GM19193 (cell line): Measurements from ENCODE around the gene PHF1.

Experiments
- POLR2A ChIP-seq: IDR thresholded peaks from 4 replicates; pipeline ENCODE4 v1.6.1; 2011; ENCODE audit not compliant: insufficient read depth, insufficient read length; ENCODE audit errors: extremely low read depth

The PHF1 gene

DNA sequence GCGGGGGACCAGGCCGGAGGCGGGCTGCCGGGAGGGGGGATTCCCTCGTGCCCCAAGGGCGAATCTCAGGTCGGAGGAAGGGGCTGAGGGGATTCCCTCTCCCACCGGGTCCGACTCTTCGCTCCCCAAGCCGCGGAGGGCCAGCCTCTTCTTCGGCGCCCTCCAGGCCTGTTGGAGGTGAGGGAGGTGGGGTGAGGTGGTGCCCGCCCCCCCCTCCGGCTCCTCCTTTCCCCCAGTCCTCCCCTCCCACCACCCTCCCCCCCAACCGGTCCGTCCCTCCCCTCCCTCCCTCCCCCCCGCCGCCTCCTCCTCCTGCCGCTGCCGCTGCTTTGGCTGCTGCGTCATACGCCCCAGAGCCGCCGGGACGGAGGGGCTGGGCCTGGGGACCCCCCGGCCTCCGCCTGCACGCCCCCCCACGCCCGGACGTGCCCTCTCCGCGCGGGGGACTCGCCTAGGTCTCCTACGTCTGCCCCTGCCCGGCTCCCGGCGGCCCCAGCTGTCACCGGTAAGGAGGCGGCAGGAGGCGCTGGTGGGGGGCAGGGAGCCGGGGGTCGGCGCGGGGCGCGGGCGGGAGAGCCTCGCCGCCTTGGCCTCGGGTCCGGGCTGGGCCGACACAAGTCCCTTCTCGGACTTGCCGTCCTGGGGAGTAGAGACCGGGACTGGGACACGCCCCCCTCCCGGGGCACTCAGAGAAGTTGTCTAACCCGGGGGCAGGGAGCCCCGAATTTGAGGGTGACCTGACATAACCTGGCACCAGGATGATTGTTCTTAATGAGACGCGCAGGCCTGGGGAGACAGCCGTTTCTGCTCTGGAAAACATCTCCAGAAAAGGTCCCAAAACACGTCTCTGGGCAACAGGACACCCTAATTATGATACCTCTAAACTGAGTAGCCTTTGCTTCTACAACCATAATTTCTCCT lies at the start of gene PHF1:
Gene PHF1 (plus strand): TSS at position 304 of the 921 bp plus-strand sequence. CDS start 1,250 bp downstream, outside the sequence.
- peak; percentile 43 for TF ChIP-seq POLR2A

DNA sequence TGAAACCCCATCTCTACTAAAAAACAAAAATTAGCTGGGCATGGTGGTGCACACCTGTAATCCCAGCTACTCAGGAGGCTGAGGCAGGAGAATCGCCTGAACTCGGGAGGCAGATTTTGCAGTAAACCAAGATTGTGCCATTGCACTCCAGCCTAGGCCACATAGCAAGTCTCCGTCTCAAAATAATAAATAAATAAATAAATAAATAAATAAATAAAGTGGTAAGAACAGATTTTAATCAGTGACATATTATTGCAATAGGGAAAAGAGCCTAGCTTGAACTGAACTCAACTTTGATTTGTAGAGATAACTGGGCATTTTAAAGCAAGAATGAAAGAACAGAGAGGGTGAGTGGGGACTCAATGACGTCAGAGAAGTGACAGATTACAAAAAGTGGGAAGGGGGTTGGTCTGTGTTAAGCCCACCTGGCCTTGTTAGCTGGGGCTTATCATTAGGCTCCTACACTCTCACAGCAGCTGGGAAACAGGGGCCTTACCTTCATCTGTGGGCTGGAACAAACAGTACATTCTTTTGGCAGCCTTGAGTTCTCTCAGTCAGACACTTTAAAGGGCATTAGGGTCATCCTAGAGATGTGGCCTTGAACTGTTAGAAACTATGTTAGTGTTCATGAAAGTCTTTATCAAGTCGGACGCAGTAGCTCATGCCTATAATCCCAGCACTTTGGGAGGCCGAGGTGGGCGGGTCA lies 43.7 kb upstream of the PHF1 start:
- TF ChIP-seq POLR2A, result no peak

DNA sequence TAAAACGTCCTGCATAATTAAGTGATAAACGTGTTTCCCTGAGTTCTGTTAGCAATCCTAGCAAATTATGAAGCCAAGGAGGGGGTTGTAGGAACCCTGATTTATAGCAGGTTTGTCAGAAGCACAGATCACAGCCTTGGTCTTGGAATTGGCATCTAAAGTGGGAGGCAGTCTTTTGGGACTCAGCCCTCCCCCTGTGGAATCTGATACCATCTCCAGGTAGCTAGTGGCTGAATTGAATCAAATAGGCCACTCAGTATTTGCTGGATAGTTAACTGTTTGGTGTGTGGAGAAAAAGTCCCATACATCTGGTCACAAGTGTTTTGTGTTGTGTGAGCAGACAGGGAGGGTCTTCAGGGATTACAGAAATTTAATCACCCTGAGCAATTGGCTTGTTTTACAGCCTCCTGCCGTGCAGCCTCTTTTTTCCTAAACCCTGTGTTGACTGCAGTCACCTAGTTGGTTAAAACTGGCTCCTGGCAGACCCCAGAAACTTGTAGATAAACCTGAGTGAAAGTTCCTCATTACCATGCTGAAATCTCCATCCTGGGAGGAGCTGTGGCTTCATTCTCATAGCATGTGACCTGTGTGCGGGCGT lies 38.2 kb upstream of the PHF1 start:
- TF ChIP-seq POLR2A, result no peak

DNA sequence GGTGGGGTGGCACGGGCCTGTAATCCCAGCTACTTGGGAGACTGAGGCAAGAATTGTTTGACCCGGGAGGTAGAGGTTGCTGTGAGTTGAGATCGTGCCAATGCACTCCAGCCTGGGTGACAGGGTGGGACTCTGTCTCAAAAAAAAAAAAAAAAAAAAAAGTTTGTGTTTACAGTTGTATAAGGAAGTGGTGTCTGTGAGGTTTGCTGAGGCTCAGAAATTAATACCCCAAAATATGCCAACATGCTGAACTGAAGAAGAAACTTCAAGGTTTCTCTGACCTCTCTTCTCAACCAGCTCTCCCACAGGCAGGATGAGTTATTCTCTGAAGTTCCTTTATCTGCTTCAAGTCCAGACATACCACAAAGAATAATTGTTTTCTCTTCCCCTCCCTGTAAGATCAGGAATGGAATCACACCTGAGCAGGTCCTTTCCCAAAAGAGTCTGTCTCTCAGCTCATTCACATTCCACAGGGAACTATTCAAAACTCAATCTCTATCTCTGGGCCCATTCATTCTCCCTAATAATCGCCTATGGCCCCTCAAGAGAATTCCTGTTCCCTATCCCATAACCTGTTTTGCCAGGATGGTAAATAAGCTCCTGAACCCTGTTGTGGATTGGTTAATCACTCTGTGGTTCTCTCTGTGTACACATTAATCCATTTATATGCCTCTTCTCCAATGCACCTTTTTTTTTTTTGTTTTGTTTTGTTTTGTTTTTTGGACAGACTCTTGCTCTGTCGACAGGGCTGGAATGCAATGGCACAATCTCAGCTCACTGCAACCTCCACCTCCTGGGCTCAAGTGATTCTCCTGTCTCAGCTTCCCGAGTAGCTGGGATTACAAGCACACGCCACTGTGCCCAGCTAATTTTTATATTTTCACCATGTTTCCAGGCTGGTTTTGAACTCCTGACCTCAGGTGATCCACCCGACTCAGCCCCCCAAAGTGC lies 36.6 kb upstream of the PHF1 start:
- TF ChIP-seq POLR2A, result no peak

DNA sequence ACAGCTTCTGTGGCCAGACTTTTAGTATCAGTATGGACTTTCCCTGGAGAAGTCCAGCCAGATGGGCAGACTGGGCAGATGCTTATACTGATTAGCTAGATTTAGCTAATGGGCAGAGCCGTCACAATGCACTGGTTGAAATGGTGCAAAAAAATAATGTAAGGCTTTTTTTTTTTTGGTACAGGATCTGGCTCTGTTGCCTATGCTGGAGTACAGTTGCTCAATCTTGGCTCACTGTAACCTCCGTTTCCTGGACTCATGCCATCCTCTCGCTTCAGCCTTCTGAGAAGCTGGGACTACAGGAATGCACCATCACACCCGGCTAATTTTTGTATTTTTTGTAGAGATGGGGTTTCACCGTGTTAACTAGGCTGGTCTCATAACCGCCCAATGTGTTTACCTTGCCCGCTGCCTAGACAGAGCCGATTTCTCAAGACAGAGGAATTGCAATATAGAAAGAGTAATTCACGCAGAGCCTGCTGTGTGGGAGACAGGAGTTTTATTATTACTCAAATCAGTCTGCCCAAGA lies 35.6 kb upstream of the PHF1 start:
- no peak for TF ChIP-seq POLR2A

DNA sequence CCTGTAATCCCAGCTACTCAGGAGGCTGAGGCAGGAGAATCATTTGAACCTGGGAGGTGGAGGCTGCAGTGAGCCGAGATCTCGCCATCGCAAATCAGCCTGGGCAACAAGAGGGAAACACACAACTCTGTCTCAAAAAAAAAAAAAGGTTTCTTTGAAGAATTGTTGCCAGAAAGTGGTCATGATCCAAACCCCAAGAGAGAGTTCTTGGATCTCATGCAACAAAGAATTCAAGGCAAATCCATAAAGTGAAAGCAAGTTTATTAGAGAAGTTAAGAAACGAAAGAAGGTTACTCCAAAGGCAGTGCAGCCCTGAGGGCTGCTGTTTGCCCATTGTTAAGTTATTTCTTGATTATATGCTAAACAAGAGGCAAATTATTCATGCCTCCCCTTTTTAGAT lies 33.6 kb upstream of the PHF1 start:
- TF ChIP-seq POLR2A, result no peak

DNA sequence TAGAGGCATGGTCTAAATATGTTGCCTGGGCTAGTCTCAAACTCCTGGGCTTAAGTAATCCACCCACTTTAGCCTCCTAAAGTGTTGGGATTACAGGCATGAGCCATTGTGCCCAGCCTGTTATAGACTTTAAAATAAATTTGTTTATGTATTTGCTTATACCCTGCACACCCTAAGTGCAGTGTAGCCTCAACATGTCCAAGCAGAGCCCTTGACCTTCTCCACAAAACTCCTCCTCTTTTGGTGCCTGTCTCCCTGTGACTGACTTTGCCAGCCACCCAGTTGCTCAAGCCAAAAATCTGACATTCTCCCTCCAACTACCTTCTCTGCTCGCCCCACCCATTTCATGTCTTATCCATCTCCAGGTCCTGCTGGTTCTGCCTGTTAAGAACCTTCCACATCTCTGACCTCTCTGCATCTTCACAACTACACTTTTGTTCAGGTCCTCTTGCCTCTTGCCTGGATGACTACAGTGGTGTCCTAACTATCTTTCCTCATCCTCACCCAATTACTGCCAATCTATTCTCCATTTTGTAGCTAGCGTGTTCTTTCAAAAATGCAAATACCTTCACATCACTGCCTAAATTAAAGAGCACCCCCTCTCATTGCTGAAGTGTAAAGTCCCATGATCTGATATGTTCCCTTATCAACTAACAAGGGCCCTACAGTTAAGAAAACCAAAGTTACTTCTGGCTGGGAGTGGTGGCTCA lies 30.4 kb upstream of the PHF1 start:
- no peak for TF ChIP-seq POLR2A

DNA sequence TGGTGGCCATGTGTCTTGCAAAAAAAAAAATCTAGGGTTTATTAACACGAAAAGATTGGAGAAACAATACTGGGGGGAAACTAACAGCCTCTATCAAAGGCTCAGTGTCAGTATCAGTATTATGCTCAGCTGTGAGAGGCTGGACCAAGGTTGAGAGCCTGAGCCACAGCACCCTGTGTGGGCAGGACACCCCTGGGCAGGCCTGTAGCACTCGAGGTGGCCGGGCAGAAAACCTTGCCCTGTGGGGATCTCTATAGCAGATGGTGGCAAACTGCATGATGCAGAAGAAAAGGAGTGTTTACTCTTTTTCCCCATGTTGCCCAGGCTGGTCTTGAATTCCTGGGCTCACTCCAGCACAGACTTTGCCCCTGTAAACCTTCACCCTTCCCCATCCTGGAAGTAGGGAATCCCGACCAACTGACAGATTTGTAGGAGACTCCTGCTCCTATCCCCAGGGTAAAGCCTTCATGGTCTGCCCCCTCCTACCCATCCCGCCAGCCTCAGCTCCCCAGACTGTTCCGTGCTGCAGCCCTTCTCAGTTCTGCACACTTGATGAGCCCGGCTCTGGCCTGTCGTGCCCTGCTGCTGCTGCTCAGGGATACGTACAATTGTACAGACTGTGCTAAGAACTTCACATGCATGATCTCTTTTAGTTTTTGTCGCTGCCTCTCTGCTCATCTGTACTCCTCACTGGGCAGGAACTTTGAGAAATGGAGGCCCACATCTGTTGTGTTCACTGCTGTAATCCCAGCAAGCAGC lies 27.2 kb upstream of the PHF1 start:
- no peak for TF ChIP-seq POLR2A

DNA sequence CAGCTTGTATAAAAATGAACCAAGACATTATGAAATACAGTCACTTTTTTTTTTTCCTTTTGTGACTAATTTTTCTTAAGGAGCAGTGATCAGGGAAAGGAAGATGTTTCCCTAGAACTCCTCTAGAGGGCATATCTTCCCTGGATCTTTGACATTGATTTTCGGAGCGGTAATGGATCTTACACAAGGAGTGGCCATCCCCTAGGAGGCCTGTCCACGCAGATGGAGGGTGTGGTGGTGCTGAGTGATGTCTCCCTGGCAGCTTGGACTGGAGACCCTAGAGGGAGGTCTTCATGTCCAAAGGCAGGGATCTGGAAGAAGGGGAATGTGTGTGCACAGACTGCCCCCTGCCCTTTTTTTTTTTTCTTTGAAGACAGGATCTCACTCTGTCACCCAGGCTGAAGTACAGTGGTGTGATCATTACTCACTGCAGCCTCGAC lies 26.2 kb upstream of the PHF1 start:
- TF ChIP-seq POLR2A, result no peak

DNA sequence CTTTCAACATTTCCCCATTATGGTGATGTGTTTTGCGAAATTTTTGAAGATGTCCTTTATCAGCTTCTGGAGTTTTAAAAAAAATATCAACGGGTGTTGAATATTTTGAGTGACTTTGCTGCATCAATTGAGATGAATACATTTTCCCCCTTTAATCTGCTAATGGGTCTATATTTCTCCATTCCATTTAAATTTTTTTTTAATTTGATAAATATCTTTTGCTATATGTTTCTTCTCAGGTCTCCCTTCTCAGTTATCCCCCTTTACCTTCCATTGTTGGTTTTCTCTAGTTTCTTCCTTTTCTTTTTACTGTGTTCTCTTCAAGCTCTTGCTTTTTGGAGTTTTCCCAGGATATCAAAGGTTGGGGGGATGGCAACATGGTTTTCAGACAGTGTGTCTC lies 20.6 kb upstream of the PHF1 start:
- no peak for TF ChIP-seq POLR2A

DNA sequence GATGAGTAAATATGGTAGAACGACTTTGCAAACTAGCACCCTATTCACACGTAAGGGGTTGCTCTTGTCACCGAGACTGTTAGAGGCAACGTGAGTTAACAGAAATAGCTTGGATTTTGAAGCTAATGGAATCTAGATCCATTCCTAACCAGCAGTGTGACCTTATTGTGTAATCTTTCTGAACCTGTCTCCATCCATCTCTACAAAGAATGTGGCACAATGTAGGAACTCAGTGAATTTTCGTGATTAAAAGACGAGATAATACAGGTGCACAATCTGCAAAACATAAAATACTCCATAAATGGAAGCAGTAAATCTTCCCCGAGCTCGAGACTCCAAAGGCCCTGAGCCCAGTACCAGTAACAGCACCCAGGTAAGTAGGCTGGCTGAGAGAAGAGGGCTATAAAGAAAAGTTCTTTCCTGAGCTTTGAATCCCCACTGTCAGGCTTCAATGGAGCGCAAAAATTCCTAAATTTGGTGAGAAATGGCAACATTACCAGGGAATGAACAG lies 20.0 kb upstream of the PHF1 start:
- TF ChIP-seq POLR2A, result no peak

DNA sequence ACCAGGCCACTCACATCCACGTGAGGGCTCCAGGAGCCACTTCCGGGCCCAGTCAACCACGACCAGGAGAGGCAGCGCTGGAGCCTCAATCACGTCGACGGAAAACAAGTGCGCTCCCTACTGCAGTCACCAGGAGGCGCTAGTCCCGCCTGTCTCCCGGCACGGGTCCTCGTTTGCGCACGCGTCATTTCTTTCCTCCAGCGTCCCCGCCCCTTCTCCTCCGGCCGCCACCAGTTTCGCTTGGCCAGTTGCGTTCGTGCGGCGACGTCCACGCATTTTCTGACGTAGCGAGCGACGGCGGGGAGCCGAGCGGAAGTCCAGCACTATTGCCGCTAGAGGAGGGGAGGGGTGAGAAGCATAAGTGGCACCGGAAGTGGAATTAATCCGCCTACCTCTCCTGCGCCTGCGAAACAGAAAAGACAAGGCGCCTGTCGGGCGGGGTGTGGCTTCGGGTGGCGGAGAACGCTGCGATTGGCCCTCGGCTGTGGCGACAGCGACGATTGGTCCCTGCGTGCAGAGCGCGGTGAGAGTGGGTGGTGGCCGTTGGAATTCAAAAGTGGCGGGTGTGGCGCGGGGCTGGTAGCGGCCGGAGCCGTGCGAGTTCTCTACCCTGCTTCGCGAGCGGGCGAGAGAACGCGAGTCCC lies 19.4 kb upstream of the PHF1 start, which contains the start of gene KIFC1:
Gene KIFC1 (plus strand): TSS at position 546 of the 644 bp plus-strand sequence. CDS start 163 bp downstream, outside the sequence.
- peak; percentile 74 for TF ChIP-seq POLR2A
